Small intestine (tissue), 7 donors: Measurements from ENCODE around the gene NKAIN2. TPM values are rescaled to one million over a fixed set of nuclear protein-coding genes. Genes with fewer than 3 reads are reported as not detected.

Experiments used
- DNase-seq, 2 donors: peaks; one replicate each; pipeline versions ENCODE4 v3.0.0 to v3.0.0-alpha.2; 2013
- FAIRE-seq: peaks from 2 replicates; lab custom pipeline; 2012; peaks lifted over from hg19 to GRCh38; lab: Jason Lieb, UNC
- H3K27ac ChIP-seq, 3 donors: one replicate each; pipeline ENCODE4 v1.5.1; 2013; ENCODE audit warnings: low read length in 2 of 3, mild to moderate bottlenecking in 2 of 3, control low read depth in 1 of 3, inconsistent platforms in 1 of 3, low read depth in 1 of 3, moderate library complexity in 1 of 3
- H3K27me3 ChIP-seq, 3 donors: one replicate each; pipeline ENCODE4 v1.6.1; 2013; ENCODE audit warnings: low read length in 3 of 3, inconsistent platforms in 1 of 3; ENCODE audit not compliant: control insufficient read depth in 3 of 3, insufficient read depth in 3 of 3
- H3K36me3 ChIP-seq, 3 donors: one replicate each; pipeline ENCODE4 v1.6.1; 2013; ENCODE audit warnings: low read length in 3 of 3, inconsistent platforms in 1 of 3, low read depth in 1 of 3, mild to moderate bottlenecking in 1 of 3, moderate library complexity in 1 of 3; ENCODE audit not compliant: control insufficient read depth in 3 of 3, insufficient read depth in 2 of 3
- H3K4me1 ChIP-seq, 3 donors: one replicate each; pipeline ENCODE4 v1.6.1; 2013; ENCODE audit warnings: low read length in 2 of 3, inconsistent platforms in 1 of 3, low read depth in 1 of 3, mild to moderate bottlenecking in 1 of 3, moderate library complexity in 1 of 3; ENCODE audit not compliant: control insufficient read depth in 3 of 3, insufficient read depth in 2 of 3
- H3K4me3 ChIP-seq, 3 donors: one replicate each; pipeline ENCODE4 v1.5.1; 2013; ENCODE audit warnings: low read length in 3 of 3, control low read depth in 1 of 3, inconsistent platforms in 1 of 3, low read depth in 1 of 3, mild to moderate bottlenecking in 1 of 3, moderate library complexity in 1 of 3
- H3K9me3 ChIP-seq, 2 donors: one replicate each; pipeline ENCODE4 v1.6.1; 2013; ENCODE audit warnings: low read depth in 1 of 2, low read length in 1 of 2; ENCODE audit not compliant: control insufficient read depth in 2 of 2, insufficient read depth in 1 of 2
- WGBS, 3 donors: extraction: QIAGEN DNeasy Blood & Tissue Kit; methylation state at CpG; one replicate each; pipeline ENCODE4 v1.1.7; 2013; 5-methylcytosine and 5-hydroxymethylcytosine counted together
- polyA plus RNA-seq, 4 donors: library from polyadenylated mRNA; stranded (reverse) in 3 of 4; unstranded in 1 of 4; fragments of 200-250 nt in 3 of 4; fragments of 120-200 nt in 1 of 4; gene quantifications; one replicate each; pipeline versions ENCODE4 v1.2.1 to v1.2.3, GENCODE V29; 2013
- donor health status: healthy with polysubstance abuse.
- donor health status: control.
- donor health status: control.
- donor health status: Bipolar disorder and iron deficiency.
- donor health status: healthy.

Gene NKAIN2
- polyA plus RNA-seq, 4 donors, result 0.16 to 1.4 (median 0.19) TPM; not detected in 1

DNA sequence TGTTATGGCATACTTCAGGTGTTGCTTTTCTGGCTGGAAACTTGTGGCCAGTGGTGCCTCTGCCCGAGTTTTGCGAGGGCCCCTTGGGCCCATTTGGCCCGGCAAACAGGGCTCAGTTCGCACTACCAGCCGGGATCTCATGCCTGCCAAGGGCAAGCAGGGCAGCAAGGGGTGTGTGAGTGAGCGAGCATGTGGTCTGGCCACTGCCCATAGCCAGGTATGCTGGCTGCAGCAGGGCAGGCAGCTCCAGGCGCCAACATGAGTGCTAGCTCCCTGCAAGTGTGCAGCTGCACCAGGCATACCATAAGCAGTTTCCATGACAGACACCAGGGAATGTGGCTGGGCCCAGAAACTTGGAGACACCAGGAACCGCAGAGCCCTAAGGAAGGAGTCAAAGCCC lies 389.5 kb downstream of the NKAIN2 start:
- 88 to 95% (median 91%) methylated on average over 8 of the region's 8 CpGs for WGBS, 3 donors
- Histone ChIP-seq H3K27me3 (no peaks in the 10 kb centered on the region), H3K4me3 (no peak overlapping the region), H3K9me3 (no peaks in the 10 kb centered on the region), H3K36me3 (no peaks in the 10 kb centered on the region), H3K4me1 (no peaks in the 10 kb centered on the region), H3K27ac (no peak overlapping the region)
- FAIRE-seq (no peak), DNase-seq (no peak)

DNA sequence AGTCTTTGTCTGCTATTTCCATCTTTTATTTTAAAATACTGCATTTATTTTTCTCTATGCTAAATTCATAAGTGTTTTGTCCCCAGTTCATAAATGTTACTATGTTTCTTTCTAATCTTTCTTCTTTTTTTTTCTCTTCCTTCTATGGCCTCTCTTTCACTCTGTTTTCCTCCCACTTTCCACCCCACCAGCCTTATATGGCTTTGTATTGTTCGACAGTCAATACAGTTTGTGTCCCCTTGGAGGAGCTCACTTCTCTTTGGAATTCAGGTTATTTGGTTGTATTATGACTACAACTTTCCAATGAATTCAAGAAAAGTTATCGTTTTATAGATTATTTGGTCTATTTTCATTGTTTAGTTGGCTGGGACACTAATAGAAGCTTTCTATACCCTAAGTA lies 393.5 kb downstream of the NKAIN2 start:
- FAIRE-seq, result no peak
- Histone ChIP-seq H3K27ac (no peak overlapping the region), H3K9me3 (no peaks in the 10 kb centered on the region), H3K4me1 (no peaks in the 10 kb centered on the region), H3K36me3 (no peaks in the 10 kb centered on the region), H3K4me3 (no peak overlapping the region), H3K27me3 (no peaks in the 10 kb centered on the region)
- 75 to 86% (median 80%) methylated on average over 2 of the region's 2 CpGs for WGBS, 3 donors
- DNase-seq, result no peak

DNA sequence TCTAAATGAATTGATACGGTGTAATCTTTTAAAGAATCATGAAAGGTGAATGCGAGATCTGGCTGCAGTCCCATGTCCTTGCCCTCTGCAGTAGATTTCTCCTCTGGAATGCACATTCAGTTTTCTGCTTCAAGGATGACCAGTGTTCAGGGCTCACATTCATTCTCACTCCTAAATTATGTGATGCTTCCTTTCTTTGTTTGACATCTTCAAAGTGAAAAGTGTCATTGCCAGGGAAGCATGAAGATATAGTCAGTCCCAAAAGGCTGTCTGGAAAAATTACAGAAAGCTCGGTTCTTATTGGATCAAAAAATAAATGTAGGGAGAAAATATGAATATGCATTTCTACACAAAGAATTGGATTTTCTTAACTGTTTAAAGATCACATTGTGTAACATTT lies 395.6 kb downstream of the NKAIN2 start:
- Histone ChIP-seq H3K36me3 (no peaks in the 10 kb centered on the region), H3K27me3 (no peaks in the 10 kb centered on the region), H3K4me3 (no peak overlapping the region), H3K9me3 (no peaks in the 10 kb centered on the region), H3K4me1 (no peaks in the 10 kb centered on the region), H3K27ac (no peak overlapping the region)
- DNase-seq (no peak), FAIRE-seq (no peak)
- 50 to 60% (median 57%) methylated on average over 3 of the region's 3 CpGs for WGBS, 3 donors

DNA sequence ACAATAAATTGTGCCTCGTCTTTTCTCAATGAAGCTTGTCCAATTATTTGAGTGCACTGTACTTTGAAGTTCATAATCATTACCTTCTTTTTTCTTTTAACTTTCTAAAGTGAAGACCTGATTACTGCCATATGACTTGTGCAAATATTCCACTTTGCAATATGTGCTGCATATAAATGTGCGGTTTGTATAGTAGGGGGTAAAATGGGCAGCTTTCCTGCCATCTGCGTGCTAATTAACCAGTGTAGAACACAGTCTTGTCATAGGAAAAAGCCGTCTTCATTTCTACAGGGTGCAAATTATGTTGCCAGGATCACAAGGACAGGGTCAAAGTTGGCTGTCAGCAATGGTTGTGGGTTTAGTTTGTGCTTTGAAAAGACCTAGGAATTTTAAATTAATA lies 397.0 kb downstream of the NKAIN2 start:
- Histone ChIP-seq H3K4me3 (no peak overlapping the region), H3K27ac (no peak overlapping the region), H3K9me3 (no peaks in the 10 kb centered on the region), H3K4me1 (no peaks in the 10 kb centered on the region), H3K36me3 (no peaks in the 10 kb centered on the region), H3K27me3 (no peaks in the 10 kb centered on the region)
- no peak for FAIRE-seq
- no peak for DNase-seq
- WGBS, 3 donors, result 79 to 88% (median 87%) methylated on average over 4 of the region's 4 CpGs

- H3K27ac ChIP-seq, result no peak overlapping the region
- H3K36me3 ChIP-seq, result no peaks in the 10 kb centered on the region
- no peak overlapping the region for H3K4me3 ChIP-seq
- FAIRE-seq, result no peak
- H3K27me3 ChIP-seq, result no peaks in the 10 kb centered on the region
- 65 to 75% (median 67%) methylated on average over 2 of the region's 2 CpGs for WGBS, 3 donors
- DNase-seq, result no peak
- H3K9me3 ChIP-seq, result no peaks in the 10 kb centered on the region
- H3K4me1 ChIP-seq, result no peaks in the 10 kb centered on the region
Observed at GRCh38 chr6:124203101-124203811, 399.6 kb downstream of the NKAIN2 start.

- Histone ChIP-seq H3K9me3 (no peaks in the 10 kb centered on the region), H3K27me3 (no peaks in the 10 kb centered on the region), H3K36me3 (no peaks in the 10 kb centered on the region), H3K4me3 (no peak overlapping the region), H3K4me1 (no peaks in the 10 kb centered on the region), H3K27ac (no peak overlapping the region)
- 45 to 70% (median 47%) methylated on average over 2 of the region's 2 CpGs for WGBS, 3 donors
- no peak for DNase-seq
- no peak for FAIRE-seq
Observed at GRCh38 chr6:124203812-124204167, 400.1 kb downstream of the NKAIN2 start.

DNA sequence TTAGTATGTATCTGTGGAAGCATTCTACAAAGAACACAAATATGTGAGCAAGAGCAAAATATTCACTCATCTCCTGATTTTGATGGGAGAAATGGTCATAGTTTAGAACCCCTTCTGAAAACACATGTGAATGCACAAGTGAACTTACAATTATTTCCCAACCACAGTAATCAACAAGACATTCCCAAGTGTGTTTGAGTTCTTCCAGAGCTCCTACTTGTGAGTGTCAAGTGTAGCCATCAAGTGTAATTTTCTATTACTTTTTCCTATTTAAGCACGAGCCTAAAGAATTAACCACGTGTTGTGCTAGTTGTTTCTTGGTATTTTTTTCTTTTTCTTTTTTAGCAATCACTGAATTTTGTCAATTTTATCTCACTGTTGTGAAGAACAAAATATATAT lies 402.3 kb downstream of the NKAIN2 start:
- Histone ChIP-seq H3K36me3 (no peaks in the 10 kb centered on the region), H3K4me1 (no peaks in the 10 kb centered on the region), H3K27ac (no peak overlapping the region), H3K4me3 (no peak overlapping the region), H3K9me3 (no peaks in the 10 kb centered on the region), H3K27me3 (no peaks in the 10 kb centered on the region)
- DNase-seq (no peak), FAIRE-seq (no peak)
- WGBS, 3 donors, result 35 to 51% (median 38%) methylated on average over 2 of the region's 2 CpGs

GRCh38 chr6:124223611-124224345 lies 420.1 kb downstream of the NKAIN2 start:
- WGBS, 3 donors, result 76 to 87% (median 83%) methylated on average over 3 of the region's 3 CpGs
- no peak for FAIRE-seq
- no peaks in the 10 kb centered on the region for H3K9me3 ChIP-seq
- H3K36me3 ChIP-seq, result no peaks in the 10 kb centered on the region
- no peak overlapping the region for H3K27ac ChIP-seq
- no peaks in the 10 kb centered on the region for H3K4me1 ChIP-seq
- H3K4me3 ChIP-seq, result no peak overlapping the region
- H3K27me3 ChIP-seq, result no peaks in the 10 kb centered on the region
- no peak for DNase-seq
